ENCODE data around the gene LRMDA. TPM values are rescaled to one million over a fixed set of nuclear protein-coding genes. Genes with fewer than 3 reads are reported as not detected.

Gene LRMDA
- total RNA-seq, 6 donors from 2014 or later: 12.8 to 185 (median 18.1) TPM

- DNase-seq: peak in 1 of 2 donors; percentile 58
- Histone ChIP-seq H3K27ac (no peak overlapping the region), H3K9me3 (no peaks in the 10 kb centered on the region), H3K4me1 (no peaks in the 10 kb centered on the region), H3K36me3 (no peaks in the 10 kb centered on the region), H3K27me3 (no peaks in the 10 kb centered on the region), H3K4me3 (no peak overlapping the region)
- TF ChIP-seq CTCF (IDR thresholded peaks at IDR 0.05) (no peak), POLR2A (IDR thresholded peaks at IDR 0.05) (no peak), POLR2AphosphoS5 (IDR thresholded peaks at IDR 0.05) (no peak), EP300 (IDR thresholded peaks at IDR 0.05) (no peak)
- peak in 1 of 2 donors; percentile 51 for ATAC-seq (ENCODE audit: low FRiP score in 2 of 2)
- 63 to 66% methylated on average over 6 of the region's 6 CpGs for WGBS, 2 donors
Observed at GRCh38 chr10:76324283-76324682, 892.9 kb downstream of the LRMDA start.

GRCh38 chr10:76327441-76327840, 896.0 kb downstream of the LRMDA start:
- no peaks in the 10 kb centered on the region for H3K4me1 ChIP-seq
- no peak for TF ChIP-seq EP300 (IDR thresholded peaks at IDR 0.05)
- DNase-seq (no peak), ATAC-seq (ENCODE audit: low FRiP score in 2 of 2) (no peak)
- H3K27ac ChIP-seq: no peak overlapping the region
- H3K27me3 ChIP-seq: no peaks in the 10 kb centered on the region
- no peaks in the 10 kb centered on the region for H3K36me3 ChIP-seq
- H3K4me3 ChIP-seq: no peak overlapping the region
- H3K9me3 ChIP-seq: no peaks in the 10 kb centered on the region
- 89 to 94% methylated on average over 2 of the region's 2 CpGs for WGBS, 2 donors

- Histone ChIP-seq H3K4me3 (no peak overlapping the region), H3K36me3 (no peaks in the 10 kb centered on the region), H3K27ac (no peak overlapping the region), H3K9me3 (no peaks in the 10 kb centered on the region), H3K27me3 (no peaks in the 10 kb centered on the region), H3K4me1 (no peaks in the 10 kb centered on the region)
- 97 to 98% methylated on average over 2 of the region's 2 CpGs for WGBS, 2 donors
- DNase-seq (no peak), ATAC-seq (ENCODE audit: low FRiP score in 2 of 2) (no peak)
- TF ChIP-seq POLR2AphosphoS5 (IDR thresholded peaks at IDR 0.05): no peak
- TF ChIP-seq POLR2A (IDR thresholded peaks at IDR 0.05): no peak
- TF ChIP-seq CTCF (IDR thresholded peaks at IDR 0.05): no peak
- no peak for TF ChIP-seq EP300 (IDR thresholded peaks at IDR 0.05)
Observed at GRCh38 chr10:76328348-76328747, 896.9 kb downstream of the LRMDA start.

- TF ChIP-seq POLR2A (IDR thresholded peaks at IDR 0.05): no peak
- TF ChIP-seq EP300 (IDR thresholded peaks at IDR 0.05): no peak
- TF ChIP-seq POLR2AphosphoS5 (IDR thresholded peaks at IDR 0.05): no peak
- TF ChIP-seq CTCF (IDR thresholded peaks at IDR 0.05): no peak
- no peak for DNase-seq
- H3K27ac ChIP-seq: no peak overlapping the region
- H3K36me3 ChIP-seq: no peaks in the 10 kb centered on the region
- ATAC-seq (ENCODE audit: low FRiP score in 2 of 2): no peak
- no peaks in the 10 kb centered on the region for H3K9me3 ChIP-seq
- H3K4me3 ChIP-seq: no peak overlapping the region
- H3K27me3 ChIP-seq: no peaks in the 10 kb centered on the region
- no peaks in the 10 kb centered on the region for H3K4me1 ChIP-seq
- WGBS, 2 donors: 90 to 92% methylated on average over 5 of the region's 5 CpGs
Observed at GRCh38 chr10:76329891-76330575, 898.6 kb downstream of the LRMDA start.

GRCh38 chr10:76331742-76332141, 900.3 kb downstream of the LRMDA start:
- WGBS, 2 donors: 80 to 82% methylated on average over 4 of the region's 4 CpGs
- no peak for DNase-seq
- Histone ChIP-seq H3K27me3 (no peaks in the 10 kb centered on the region), H3K9me3 (no peaks in the 10 kb centered on the region), H3K27ac (no peak overlapping the region), H3K36me3 (no peaks in the 10 kb centered on the region), H3K4me3 (no peak overlapping the region), H3K4me1 (peaks cover 0 to 7% (median 5%) of the 10 kb centered on the region in 4 donors)
- TF ChIP-seq POLR2AphosphoS5 (IDR thresholded peaks at IDR 0.05) (no peak), CTCF (IDR thresholded peaks at IDR 0.05) (no peak), EP300 (IDR thresholded peaks at IDR 0.05) (no peak), POLR2A (IDR thresholded peaks at IDR 0.05) (no peak)
- ATAC-seq (ENCODE audit: low FRiP score in 2 of 2): no peak
